CD8-positive, alpha-beta memory T cell (primary cell): Measurements from ENCODE around the gene DNAAF9. TPM values are rescaled to one million over a fixed set of nuclear protein-coding genes. Genes with fewer than 3 reads are reported as not detected.
A peak's percentile ranks its signal among the peaks of the same experiment; 100 is the strongest.

Experiments
- CTCF ChIA-PET: fragments of 350-600 bp; sonication (Branson Sonifier 250); formaldehyde crosslinking; loops from one replicate; lab custom pipeline; 2021; ENCODE audit warnings: antibody characterized with exemption; lab: Charles Lee
- POLR2A ChIA-PET: fragments of 350-600 bp; sonication (Branson Sonifier 250); formaldehyde crosslinking; loops from one replicate; lab custom pipeline; 2021; ENCODE audit warnings: antibody characterized with exemption; lab: Charles Lee
- DNase-seq, 5 donors: peaks; one replicate each; pipeline versions ENCODE4 v3.0.0 to v3.0.0-alpha.2; 2020 to 2022; ENCODE audit warnings: mixed read lengths in 1 of 5
- H3K27ac ChIP-seq: one replicate; pipeline ENCODE4 v1.7.0; 2013; ENCODE audit warnings: low read depth, mild to moderate bottlenecking, low read length, moderate library complexity
- H3K27me3 ChIP-seq: 2 replicates; pipeline ENCODE4 v1.7.0; 2013; ENCODE audit warnings: low read length, mild to moderate bottlenecking; ENCODE audit not compliant: insufficient read depth, poor library complexity, severe bottlenecking
- H3K36me3 ChIP-seq: 2 replicates; pipeline ENCODE4 v1.7.0; 2013; ENCODE audit warnings: mild to moderate bottlenecking, low read length, moderate library complexity; ENCODE audit not compliant: insufficient read depth
- H3K4me1 ChIP-seq: 2 replicates; pipeline ENCODE4 v1.7.0; 2013; ENCODE audit warnings: mild to moderate bottlenecking, low read length, moderate library complexity; ENCODE audit not compliant: insufficient read depth
- H3K4me3 ChIP-seq: 2 replicates; pipeline ENCODE4 v1.7.0; 2013; ENCODE audit warnings: mild to moderate bottlenecking, low read length
- H3K9me3 ChIP-seq: 2 replicates; pipeline ENCODE4 v1.7.0; 2013; ENCODE audit warnings: mild to moderate bottlenecking, low read length
- H3K27ac Mint-ChIP-seq, 8 donors: one replicate each; pipeline ENCODE4 v1.8.0; 2020 to 2021; ENCODE audit warnings: mixed read lengths in 8 of 8, mild to moderate bottlenecking in 6 of 8, inconsistent platforms in 3 of 8, moderate library complexity in 3 of 8
- H3K27me3 Mint-ChIP-seq, 2 donors: one replicate each; pipeline ENCODE4 v1.8.0; 2020 to 2021; ENCODE audit warnings: mixed read lengths in 2 of 2, mild to moderate bottlenecking in 1 of 2, moderate library complexity in 1 of 2
- H3K36me3 Mint-ChIP-seq, 3 donors: one replicate each; pipeline ENCODE4 v1.8.0; 2020 to 2021; ENCODE audit warnings: mixed read lengths in 3 of 3, inconsistent platforms in 1 of 3, mild to moderate bottlenecking in 1 of 3
- H3K4me1 Mint-ChIP-seq, 3 donors: one replicate each; pipeline ENCODE4 v1.8.0; 2020 to 2021; ENCODE audit warnings: mixed read lengths in 3 of 3, inconsistent platforms in 1 of 3, mild to moderate bottlenecking in 1 of 3
- H3K4me3 Mint-ChIP-seq, 7 donors: one replicate each; pipeline ENCODE4 v1.8.0; 2020 to 2021; ENCODE audit warnings: mixed read lengths in 7 of 7, mild to moderate bottlenecking in 6 of 7, moderate library complexity in 4 of 7, inconsistent platforms in 2 of 7
- H3K9me3 Mint-ChIP-seq, 5 donors: one replicate each; pipeline ENCODE4 v1.8.0; 2020 to 2022; ENCODE audit warnings: mixed read lengths in 5 of 5, mild to moderate bottlenecking in 3 of 5, moderate library complexity in 2 of 5, inconsistent platforms in 1 of 5
- polyA plus RNA-seq: library from polyadenylated mRNA; unstranded; fragments of 300-500 nt; fragmentation: Illumina TruSeq; gene quantifications from one replicate; pipeline ENCODE4 v1.2.3, GENCODE V29; 2021
- total RNA-seq, 2 experiments: library from RNA; stranded (reverse); gene quantifications; one replicate each; pipeline ENCODE4 v1.2.3, GENCODE V29; 2021

The DNAAF9 gene
- total and polyA plus RNA-seq, 3 experiments from 2014 or later, result 1.4 to 2.3 (median 2.2) TPM

DNA sequence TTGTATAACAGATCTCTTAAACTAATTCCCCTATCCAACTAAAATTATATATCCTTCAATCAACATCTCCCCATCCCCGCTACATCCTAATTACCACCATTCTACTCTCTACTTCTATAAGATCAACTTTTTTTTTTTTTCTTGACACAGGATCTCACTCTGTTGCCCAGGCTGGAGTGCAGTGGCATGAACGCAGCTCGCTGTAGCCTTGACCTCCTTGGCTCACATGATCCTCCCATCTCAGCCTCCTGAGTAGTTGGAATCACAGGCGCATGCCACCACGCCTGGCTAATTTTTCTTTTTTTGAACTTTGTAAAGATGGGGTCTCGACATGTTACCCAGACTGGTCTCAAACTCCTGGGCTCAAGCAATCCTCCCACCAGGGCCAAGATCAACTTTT lies 5.0 kb downstream of the DNAAF9 start:
- Histone ChIP-seq H3K4me1 (peaks cover 5% of the 10 kb centered on the region), H3K27me3 (no peaks in the 10 kb centered on the region), H3K4me3 (no peak overlapping the region), H3K27ac (no peak overlapping the region), H3K9me3 (no peaks in the 10 kb centered on the region), H3K36me3 (no peaks in the 10 kb centered on the region)
- ChIA-PET POLR2A (no interaction called here), CTCF (no interaction called here)
- no peaks in the 10 kb centered on the region for H3K36me3 Mint-ChIP-seq
- no peaks in the 10 kb centered on the region for H3K9me3 Mint-ChIP-seq
- H3K27me3 Mint-ChIP-seq, result no peaks in the 10 kb centered on the region
- no peak overlapping the region for H3K4me3 Mint-ChIP-seq
- H3K27ac Mint-ChIP-seq, result no peak overlapping the region
- no peak for DNase-seq
- H3K4me1 Mint-ChIP-seq, result peaks cover 23 to 30% (median 24%) of the 10 kb centered on the region in 3 donors

DNA sequence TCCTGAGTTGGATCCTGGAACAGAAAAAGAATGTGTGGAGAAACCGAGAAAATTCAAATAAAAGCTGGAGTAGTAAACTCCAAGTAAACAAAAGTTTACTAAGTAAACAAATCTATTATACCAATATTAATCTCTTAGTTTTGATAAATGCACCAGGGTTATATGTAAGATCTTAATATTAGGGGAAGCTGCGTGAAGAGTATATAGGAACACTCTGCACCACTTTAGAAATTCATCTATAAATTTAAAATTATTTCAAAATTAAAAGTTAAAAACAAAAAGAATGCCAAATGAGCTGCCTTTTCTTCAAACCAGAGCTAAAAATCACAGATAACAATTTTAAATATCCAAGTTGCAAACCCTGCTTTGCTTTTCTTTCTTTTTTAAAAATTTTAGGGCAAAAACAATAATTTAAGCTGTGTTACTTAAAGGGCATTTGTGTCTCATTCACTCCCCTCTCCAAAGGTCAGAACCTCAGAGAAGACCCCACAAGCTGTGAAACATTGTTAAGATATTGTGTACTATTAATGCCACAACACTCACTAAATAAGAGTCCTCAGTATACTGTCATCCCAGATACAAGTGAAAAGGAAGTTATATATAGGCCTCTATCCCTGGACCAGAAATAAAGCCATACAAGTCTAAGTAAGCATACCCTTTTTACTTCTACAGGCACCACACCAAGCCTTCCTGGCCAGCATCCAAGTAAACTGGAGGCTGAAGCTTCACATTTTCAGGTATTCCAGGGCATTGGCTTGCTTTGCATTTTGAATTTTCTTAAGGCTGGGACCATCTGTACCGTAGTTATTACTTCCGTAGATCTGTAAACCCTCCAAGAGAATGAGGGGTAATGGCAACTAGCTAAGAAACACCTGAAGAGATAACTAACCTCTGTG lies 7.0 kb downstream of the DNAAF9 start:
- ChIA-PET CTCF (no interaction called here), POLR2A (no interaction called here)
- Mint-ChIP-seq H3K36me3 (peaks cover 0 to 11% (median 8%) of the 10 kb centered on the region in 3 donors), H3K9me3 (peaks cover 0 to 7% (median 0%) of the 10 kb centered on the region in 5 donors), H3K27ac (peak overlapping the region in 1 of 8 donors; percentile 67), H3K4me3 (no peak overlapping the region), H3K27me3 (no peaks in the 10 kb centered on the region), H3K4me1 (peaks cover 9 to 15% (median 10%) of the 10 kb centered on the region in 3 donors)
- no peaks in the 10 kb centered on the region for H3K27me3 ChIP-seq
- H3K27ac ChIP-seq, result no peak overlapping the region
- H3K4me1 ChIP-seq, result no peaks in the 10 kb centered on the region
- no peaks in the 10 kb centered on the region for H3K9me3 ChIP-seq
- no peak for DNase-seq
- H3K36me3 ChIP-seq, result no peaks in the 10 kb centered on the region
- H3K4me3 ChIP-seq, result no peak overlapping the region

DNA sequence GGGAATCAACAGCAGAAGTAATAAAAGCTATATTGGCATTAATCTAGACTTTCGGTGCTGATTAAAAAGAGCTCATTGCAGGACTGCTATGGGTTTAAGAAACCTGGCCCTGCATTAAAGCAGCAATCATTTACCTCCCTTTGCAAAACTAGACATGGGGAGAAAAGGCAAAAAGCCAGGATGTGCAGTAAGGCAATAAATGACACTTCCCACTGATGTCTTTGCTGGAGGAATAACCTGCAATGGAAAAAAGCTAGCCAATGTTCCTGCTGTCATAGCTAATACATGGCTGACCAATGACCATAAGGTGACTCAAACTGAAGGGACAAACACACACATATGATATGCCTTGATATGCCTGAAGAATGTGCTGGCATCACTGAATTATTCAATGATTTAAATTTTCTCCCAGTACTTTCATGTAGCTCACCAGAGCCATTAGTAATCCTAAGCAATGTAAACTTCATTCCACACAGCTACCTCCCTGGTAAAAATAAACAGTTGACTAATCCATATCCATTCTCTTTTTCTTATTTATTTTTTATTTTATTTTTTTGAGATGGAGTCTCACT lies 8.7 kb downstream of the DNAAF9 start:
- H3K4me1 ChIP-seq, result no peaks in the 10 kb centered on the region
- H3K4me3 Mint-ChIP-seq, result no peak overlapping the region
- peaks cover 4 to 6% (median 5%) of the 10 kb centered on the region in 3 donors for H3K4me1 Mint-ChIP-seq
- ChIA-PET CTCF (interaction anchor here (1.7 kb wide), 1 partner anchor 9 kb away, joined by 6 read pairs; the partner anchor contains the start of gene DNAAF9), POLR2A (no interaction called here)
- H3K4me3 ChIP-seq, result no peak overlapping the region
- no peaks in the 10 kb centered on the region for H3K27me3 Mint-ChIP-seq
- H3K27ac ChIP-seq, result no peak overlapping the region
- no peak overlapping the region for H3K27ac Mint-ChIP-seq
- no peak for DNase-seq
- no peaks in the 10 kb centered on the region for H3K36me3 ChIP-seq
- H3K36me3 Mint-ChIP-seq, result peaks cover 0 to 11% (median 9%) of the 10 kb centered on the region in 3 donors
- peaks cover 0 to 7% (median 0%) of the 10 kb centered on the region in 5 donors for H3K9me3 Mint-ChIP-seq
- no peaks in the 10 kb centered on the region for H3K9me3 ChIP-seq
- no peaks in the 10 kb centered on the region for H3K27me3 ChIP-seq

DNA sequence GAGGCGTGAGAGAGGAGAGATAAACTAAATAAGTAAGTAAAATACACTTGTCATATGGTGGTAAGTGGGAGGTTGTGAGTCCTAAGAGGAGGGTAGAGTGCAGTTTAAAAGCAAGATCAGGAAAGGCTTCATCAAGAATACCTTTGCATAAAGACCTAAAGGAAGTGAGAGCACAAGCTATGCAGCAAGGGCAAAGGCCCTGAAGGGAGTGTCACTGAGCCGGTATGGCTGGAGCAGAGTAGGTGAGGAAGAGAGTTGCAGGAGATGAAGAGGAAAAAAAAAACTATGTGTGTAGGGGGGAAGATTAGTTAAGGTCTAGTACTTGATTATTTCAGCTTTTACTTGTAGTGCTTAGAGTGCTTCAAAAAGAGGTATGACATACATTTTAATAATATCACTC lies 11.0 kb downstream of the DNAAF9 start:
- no peaks in the 10 kb centered on the region for H3K36me3 ChIP-seq
- H3K9me3 ChIP-seq, result no peaks in the 10 kb centered on the region
- no peak overlapping the region for H3K27ac ChIP-seq
- H3K4me3 Mint-ChIP-seq, result no peak overlapping the region
- no peaks in the 10 kb centered on the region for H3K27me3 Mint-ChIP-seq
- no peak for DNase-seq
- CTCF ChIA-PET, result no interaction called here
- H3K4me1 ChIP-seq, result no peaks in the 10 kb centered on the region
- H3K27ac Mint-ChIP-seq, result peak overlapping the region in 1 of 8 donors; percentile 9
- no peaks in the 10 kb centered on the region for H3K27me3 ChIP-seq
- POLR2A ChIA-PET, result interaction anchor here (0.6 kb wide), 1 partner anchor 77 kb away, joined by 4 read pairs; no protein-coding TSS in a partner anchor
- peaks cover 2 to 4% (median 4%) of the 10 kb centered on the region in 3 donors for H3K4me1 Mint-ChIP-seq
- H3K4me3 ChIP-seq, result no peak overlapping the region
- H3K36me3 Mint-ChIP-seq, result peaks cover 0 to 11% (median 9%) of the 10 kb centered on the region in 3 donors
- peaks cover 0 to 7% (median 0%) of the 10 kb centered on the region in 5 donors for H3K9me3 Mint-ChIP-seq

DNA sequence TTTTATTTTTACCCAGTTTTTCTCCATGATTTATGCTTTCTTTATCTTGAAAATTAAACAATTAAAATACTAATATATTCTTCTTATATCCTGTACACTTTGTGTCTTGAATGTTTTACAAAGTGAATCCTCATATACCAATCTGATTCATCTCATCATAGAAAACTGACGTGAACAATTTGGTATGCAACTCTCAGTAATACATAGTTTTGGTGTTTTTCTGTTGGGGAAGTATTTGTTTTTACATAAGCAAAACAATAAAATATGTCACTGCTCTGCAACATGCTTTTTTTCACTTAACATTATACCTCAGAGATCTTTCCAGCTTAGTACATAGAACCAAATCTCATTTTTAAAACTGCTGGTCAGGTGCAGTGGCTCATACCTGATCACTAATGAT lies 14.7 kb downstream of the DNAAF9 start:
- H3K4me1 ChIP-seq, result no peaks in the 10 kb centered on the region
- no peaks in the 10 kb centered on the region for H3K36me3 ChIP-seq
- H3K4me3 Mint-ChIP-seq, result no peak overlapping the region
- ChIA-PET POLR2A (no interaction called here), CTCF (no interaction called here)
- peaks cover 4 to 13% (median 11%) of the 10 kb centered on the region in 3 donors for H3K4me1 Mint-ChIP-seq
- H3K27ac Mint-ChIP-seq, result no peak overlapping the region
- no peak overlapping the region for H3K4me3 ChIP-seq
- H3K27me3 ChIP-seq, result no peaks in the 10 kb centered on the region
- no peak overlapping the region for H3K27ac ChIP-seq
- H3K9me3 Mint-ChIP-seq, result peaks cover 0 to 7% (median 0%) of the 10 kb centered on the region in 5 donors
- DNase-seq, result no peak
- peaks cover 2 to 11% (median 11%) of the 10 kb centered on the region in 3 donors for H3K36me3 Mint-ChIP-seq
- H3K27me3 Mint-ChIP-seq, result no peaks in the 10 kb centered on the region
- no peaks in the 10 kb centered on the region for H3K9me3 ChIP-seq

DNA sequence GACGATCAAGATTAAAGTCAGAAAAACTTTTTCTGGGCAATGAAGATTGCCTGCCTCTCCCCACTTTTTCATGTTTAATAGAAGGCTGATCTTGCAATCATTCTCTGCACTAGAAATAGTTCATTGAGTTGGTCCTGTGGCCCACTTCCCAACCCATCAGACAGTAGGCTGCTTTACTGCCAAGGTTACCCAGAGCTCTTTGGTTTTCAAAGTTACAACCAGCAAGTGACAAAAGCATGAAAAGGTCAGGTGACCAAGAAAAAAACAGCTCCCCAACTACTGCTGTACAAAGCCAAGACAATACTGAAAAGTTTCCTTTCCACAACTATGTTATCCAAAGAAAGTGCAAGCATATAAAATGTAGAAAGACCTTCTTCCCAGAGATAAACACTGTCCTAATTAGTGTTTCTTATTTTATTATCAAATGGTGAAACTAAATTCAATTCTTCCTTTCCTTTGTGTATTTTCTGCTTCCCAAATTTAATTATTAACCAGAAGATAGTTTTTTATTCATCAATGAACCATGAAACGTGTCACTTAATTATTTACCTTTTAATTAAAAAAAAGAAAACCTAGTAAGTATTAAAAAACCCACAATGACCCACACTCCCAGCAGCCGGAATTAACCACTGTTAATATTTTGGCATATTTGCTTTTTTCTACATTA lies 16.6 kb downstream of the DNAAF9 start:
- no peak for DNase-seq
- no peaks in the 10 kb centered on the region for H3K9me3 ChIP-seq
- no peaks in the 10 kb centered on the region for H3K36me3 ChIP-seq
- H3K4me1 ChIP-seq, result no peaks in the 10 kb centered on the region
- peaks cover 0 to under 1% (median 0%) of the 10 kb centered on the region in 5 donors for H3K9me3 Mint-ChIP-seq
- H3K27me3 ChIP-seq, result no peaks in the 10 kb centered on the region
- no peak overlapping the region for H3K4me3 Mint-ChIP-seq
- H3K27ac ChIP-seq, result no peak overlapping the region
- peaks cover 0 to 1% of the 10 kb centered on the region in 2 donors for H3K27me3 Mint-ChIP-seq
- peaks cover 2 to 7% (median 4%) of the 10 kb centered on the region in 3 donors for H3K36me3 Mint-ChIP-seq
- no peak overlapping the region for H3K27ac Mint-ChIP-seq
- ChIA-PET POLR2A (no interaction called here), CTCF (no interaction called here)
- peaks cover 4 to 14% (median 13%) of the 10 kb centered on the region in 3 donors for H3K4me1 Mint-ChIP-seq
- H3K4me3 ChIP-seq, result no peak overlapping the region

DNA sequence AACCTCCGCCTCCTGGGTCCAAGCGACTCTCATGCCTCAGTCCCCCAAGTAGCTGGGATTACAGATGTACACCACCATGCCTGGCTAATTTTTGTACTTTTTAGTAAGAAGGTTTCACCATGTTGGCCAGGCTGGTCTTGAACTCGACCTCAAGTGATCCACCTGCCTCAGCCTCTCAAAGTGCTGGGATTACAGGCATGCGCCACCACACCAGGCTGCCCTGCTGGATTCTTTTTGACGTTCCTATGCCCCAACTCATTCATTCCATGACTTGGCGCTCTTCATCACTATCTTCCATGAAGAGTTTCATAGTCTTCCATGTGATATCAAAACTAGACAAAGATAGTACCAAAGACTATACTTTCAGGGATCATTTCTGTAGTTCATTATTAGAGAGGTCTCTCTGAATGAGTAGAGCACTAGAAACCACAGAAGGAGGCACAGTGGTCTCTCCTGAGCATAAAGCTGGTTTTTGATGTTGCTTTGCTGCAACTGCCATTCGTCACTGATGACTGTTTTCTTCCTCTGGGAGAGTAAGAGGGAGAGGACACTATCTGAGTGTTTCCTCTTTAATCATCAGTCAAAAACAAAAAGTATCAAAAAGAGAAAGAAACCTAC lies 23.5 kb downstream of the DNAAF9 start:
- no peak for DNase-seq
- Histone ChIP-seq H3K4me3 (no peak overlapping the region), H3K9me3 (no peaks in the 10 kb centered on the region), H3K36me3 (peaks cover 2% of the 10 kb centered on the region), H3K4me1 (no peaks in the 10 kb centered on the region), H3K27me3 (no peaks in the 10 kb centered on the region), H3K27ac (no peak overlapping the region)
- POLR2A ChIA-PET, result interaction anchor here (0.6 kb wide), 1 partner anchor 11 kb away, joined by 4 read pairs; no protein-coding TSS in a partner anchor
- Mint-ChIP-seq H3K27ac (no peak overlapping the region), H3K4me3 (no peak overlapping the region), H3K4me1 (peaks cover 12 to 28% (median 24%) of the 10 kb centered on the region in 3 donors), H3K9me3 (no peaks in the 10 kb centered on the region), H3K36me3 (peaks cover 5 to 21% (median 8%) of the 10 kb centered on the region in 3 donors), H3K27me3 (peaks cover 0 to 4% of the 10 kb centered on the region in 2 donors)
- CTCF ChIA-PET, result no interaction called here
